GM18867 (cell line): ENCODE results near the gene GRM2.
A peak's percentile ranks its signal among the peaks of the same experiment; 100 is the strongest.

ENCODE experiments used
- ATAC-seq: cut with Tn5 transposase; IDR thresholded peaks from one replicate; pipeline ENCODE4 v1.9.1; 2021; ENCODE audit warnings: mild to moderate bottlenecking, moderate library complexity; ENCODE audit not compliant: unreplicated experiment

GRM2 gene

DNA sequence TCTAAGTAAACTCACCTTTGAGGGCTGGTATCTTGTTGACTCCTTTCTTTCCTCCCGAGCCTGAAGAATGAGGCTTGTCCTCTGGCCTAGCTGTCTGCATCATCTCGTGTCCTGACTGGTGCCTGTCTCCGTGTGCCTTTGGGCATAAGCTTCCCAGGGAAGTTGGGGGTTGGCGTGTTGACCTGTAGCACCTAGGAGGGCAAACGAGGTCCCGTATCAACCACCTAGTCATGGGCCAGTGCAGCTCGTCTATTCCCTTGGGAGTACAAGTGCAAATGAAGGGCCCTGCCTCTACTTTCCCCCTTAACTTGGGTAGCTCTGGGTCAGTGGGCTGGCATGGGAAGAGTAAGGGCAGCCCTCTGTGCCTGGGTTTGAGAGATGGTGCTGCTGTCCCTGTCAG lies 27.1 kb upstream of the GRM2 start:
- ATAC-seq = no peak

DNA sequence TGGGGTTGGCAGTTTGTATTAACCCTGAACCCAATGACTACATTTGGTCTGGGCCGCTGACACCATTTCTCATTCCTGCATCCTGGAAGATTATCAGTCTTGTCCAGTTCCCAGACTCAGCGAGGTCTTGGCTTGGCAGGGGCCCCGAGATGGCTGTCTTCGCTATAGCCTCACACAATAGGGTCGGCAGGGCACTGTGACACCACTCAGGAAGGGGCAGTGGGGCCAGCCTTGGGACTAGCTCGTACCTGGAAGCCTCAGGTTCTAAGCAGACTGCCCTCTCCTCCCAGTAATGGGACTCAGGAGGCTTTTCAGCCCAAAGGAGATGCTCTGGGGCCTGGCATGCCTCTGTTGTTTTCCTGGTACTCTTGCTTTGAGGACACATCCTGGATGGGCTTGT lies 26.7 kb upstream of the GRM2 start:
- ATAC-seq = no peak

DNA sequence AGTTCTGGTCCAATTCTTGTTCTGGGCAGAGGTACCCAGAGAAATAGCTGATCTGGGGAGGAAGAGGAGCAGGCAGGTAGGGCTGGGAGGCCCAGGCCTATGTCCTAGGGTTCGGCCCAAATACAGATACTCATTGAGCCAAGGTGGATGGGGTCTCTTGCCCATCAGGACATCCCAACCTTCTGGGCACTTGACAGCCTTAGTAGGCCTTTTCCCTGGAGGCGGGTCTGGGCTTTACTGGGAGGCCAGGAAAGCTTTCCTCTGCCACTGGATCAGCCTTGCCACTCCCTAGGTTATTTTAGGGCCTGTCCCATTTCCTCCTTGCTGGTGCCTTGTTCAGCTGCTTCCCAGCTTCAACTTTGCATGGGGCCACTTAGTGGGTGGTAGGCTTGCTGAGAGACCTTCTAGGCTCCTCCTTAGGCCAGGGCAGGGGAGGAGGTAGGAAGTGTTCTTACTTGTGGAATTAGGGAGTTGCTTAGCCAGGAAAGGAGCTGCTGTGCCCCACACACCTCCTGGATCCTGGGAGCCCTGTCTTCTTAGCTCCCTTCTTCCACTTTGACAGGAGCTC lies 26.1 kb upstream of the GRM2 start:
- no peak for ATAC-seq

DNA sequence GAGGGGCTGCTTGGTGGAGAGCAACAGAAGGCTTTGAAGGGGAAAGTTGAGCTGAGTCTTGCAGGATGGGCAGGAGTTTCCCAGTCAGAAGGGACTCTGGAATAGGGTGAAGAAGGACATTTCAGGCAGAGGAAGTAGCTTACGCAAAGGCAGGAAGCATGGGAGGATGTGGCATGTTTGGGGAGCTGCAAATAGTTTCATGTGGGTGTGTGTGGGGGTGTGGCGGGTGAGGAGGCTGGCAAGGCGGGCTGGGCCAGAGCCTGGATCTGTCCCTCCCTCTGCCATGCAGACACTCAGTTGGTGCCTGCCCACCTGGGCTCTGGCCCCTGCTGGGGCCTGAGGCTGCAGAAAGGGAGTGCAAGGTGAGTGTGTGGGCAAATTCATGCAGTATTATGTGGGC lies 25.4 kb upstream of the GRM2 start:
- no peak for ATAC-seq

DNA sequence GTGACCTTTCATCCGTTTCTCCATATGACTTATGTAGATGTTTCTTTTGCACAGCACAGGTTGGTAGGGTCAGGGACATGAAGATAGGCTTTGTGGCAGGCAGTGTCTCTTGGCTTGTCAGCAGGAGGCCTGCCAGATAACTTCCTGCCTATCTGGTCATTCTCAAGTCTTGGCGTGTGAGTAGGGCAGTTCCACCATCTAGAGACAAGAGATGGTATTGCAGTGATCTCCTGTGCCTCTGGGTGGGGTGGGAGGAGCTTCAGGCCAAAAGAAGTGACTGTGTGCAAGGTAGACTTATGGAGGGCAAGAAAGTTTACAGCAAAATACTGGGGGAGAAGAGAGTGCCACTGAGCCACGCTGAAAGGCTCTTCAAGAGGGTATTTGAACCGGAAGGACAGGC lies 24.8 kb upstream of the GRM2 start:
- ATAC-seq = peak; percentile 87

DNA sequence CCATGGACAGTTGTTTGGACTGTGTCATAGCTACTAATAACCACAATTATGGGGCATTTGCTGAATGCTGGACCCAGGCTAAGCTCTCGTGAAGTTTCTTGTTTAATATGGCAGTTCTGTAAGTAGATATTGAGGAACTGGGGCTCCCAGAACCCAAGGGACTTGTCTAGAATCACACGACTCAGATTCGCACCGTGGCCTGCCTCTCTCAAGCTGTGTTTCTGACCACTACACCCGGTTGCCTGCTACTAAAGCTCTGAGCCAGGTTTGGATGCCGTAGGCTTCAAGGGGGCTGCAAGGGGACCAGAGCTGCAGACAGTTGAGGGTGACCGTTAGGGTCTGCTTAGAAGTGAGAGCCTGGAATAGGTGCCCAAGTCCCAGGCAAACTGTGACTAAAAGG lies 24.3 kb upstream of the GRM2 start:
- ATAC-seq = no peak

DNA sequence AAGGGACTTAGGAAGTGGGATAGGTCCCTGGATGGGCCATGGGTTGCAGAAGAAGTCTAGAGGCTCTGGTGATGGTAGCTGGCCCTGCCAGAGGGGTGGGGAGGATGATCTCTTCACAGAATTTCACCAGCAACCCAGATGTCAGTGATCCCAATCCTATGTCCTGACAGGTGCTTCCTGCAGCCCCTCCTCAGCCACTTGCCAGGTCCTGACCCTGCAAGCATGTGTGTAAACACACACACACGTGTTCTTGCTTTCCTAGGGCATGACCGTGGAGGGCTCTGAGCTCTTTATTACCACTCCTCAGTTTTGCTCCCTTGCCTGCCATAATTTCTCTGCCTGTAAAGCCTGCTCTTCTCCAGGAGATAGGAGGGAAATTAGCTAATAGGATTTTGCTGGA lies 23.3 kb upstream of the GRM2 start:
- ATAC-seq = no peak

DNA sequence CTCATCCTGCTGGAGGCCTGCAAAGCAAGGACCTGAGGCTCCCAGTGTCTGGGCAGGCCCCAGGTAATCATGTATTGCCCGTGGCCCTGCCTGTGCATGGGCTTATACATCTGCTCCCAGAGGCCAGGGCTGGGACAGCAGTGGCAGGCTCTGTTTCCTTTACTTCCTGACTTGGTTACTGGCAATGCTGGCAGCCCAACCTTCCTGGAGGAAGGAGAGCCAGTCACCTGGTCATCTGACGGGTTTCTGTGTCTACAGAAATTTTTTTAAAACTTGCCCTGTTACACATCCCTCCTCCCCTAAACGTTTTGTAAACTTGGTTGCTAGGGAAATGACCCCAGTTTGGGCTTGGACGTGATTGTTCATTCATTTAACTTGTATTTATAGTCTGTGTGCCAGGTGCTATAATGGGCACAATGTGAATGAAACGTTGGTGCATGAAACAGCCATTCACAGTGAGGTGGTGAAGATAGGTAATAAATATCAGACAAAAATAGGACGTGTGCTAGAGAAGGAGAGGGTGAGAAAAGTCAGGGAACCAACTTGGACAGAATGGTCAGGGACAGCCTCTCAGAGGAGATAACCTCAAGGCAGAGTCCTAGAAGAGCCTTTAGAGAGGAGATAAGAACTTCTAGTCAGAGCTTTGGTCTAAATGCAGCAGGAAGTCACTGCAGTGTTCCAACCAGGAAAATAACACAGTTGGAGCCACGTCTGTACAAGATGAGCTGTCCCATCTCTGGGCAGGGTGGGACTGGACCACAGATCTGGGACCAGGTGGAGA lies 21.7 kb upstream of the GRM2 start:
- no peak for ATAC-seq

DNA sequence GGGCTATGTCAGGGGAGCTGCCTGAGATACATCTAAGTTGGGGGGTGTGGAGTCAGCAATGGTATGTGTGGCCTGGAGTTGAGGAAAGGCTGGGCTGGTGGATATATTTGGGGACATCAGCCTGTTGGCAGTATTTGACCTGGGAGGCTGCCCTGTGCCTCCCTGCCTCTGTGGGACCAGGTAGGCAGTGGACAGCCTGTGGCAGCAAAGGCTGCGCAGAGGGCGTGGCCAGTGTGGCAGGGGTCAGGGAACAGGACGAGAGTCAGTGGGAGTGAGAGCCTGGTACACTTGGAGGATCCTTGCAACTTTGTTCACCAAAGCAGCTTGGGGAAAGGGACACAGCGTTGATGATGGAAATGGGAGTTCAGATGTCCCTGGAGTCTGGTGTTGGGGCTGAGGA lies 20.8 kb upstream of the GRM2 start:
- ATAC-seq = no peak

DNA sequence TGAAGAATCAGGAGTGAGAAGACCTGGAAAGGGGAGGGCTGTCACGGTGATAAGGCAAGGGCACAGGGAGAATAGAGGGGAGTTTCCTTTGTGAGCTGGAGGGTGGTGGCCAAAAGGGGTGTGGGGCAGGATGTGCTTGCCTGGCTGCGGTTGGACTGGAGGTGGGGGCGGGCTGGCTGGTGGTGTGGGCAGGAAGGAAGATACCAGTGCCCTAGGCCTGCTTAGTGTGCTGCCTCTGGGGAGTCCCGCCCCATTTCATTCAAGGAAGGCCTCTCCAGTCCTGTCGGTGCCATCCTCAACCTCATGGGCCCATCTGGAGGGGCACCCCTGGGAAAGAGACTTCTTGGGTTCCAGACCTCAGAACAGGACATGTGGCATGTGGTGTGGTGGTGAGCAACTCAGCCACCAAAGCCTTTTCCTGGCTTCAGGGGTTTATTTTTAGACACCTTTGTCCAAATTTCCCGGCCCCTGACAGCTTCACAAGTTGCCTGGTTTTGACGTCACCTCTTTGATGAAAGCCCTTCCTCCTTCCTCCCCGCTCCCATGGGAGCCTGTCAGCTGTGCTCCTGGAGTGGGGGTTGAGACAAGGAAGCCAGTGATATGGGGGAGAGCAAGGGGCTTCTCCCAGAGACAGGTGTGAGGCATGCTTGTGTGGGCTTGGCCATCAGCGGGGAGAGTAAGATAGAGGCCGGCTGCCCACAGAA lies 20.2 kb upstream of the GRM2 start:
- peak; percentile 55 for ATAC-seq

DNA sequence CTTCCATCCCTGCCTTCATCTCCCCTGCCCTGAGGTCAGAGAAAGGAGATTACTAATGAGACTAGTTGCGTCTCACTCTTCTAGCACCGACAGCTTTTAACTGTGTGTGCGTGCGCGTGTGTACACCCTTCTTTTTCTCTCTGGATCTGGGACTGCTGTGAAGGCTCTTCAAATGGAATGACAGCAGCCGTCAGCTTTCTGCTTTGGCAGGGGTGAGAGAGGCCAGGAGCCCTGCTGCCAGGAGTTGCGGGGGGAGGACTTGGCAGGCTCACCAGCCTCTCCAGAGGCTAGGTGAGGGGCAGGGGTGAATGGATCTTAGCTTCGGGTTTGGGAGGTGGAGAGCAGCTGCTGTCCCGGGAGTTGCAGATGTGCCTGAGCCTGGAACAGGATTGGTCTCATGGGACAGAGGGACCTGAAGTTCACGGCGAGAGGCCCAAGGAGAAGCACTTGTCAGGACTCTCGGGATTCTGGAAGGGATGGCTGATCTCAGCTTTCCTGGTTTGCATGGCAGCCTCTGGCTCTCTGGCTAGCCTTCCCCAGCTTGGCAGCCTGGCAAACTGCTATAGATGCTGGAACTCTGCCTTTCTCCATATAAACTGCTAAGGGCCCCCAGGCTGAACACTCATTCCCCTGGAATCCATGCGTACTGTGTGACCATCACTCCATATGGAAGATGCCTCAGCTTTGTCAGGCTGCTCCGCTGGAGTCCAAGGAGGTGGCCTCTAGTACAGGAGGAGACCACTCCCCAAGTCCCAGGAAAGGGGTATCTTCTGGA lies 19.2 kb upstream of the GRM2 start:
- ATAC-seq = no peak

DNA sequence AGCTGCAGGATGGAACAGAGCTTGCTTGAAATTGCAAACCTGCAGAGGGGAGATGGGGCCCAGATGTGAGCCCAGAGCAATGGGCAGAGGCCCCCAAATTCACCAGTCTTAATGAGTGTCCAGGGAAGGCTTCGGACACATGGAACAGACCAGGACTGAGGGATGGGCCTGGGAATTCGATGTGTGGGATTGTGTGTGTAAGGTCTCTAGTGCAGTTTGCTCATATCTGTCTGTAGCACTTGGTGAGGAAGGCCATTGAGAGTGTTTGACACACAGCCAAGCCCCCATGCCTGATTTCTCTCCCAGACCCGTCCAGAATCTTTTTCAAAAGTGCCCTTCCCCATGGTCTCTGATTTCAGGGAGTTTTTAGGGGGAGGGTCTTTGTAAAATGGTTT lies 18.7 kb upstream of the GRM2 start:
- no peak for ATAC-seq

DNA sequence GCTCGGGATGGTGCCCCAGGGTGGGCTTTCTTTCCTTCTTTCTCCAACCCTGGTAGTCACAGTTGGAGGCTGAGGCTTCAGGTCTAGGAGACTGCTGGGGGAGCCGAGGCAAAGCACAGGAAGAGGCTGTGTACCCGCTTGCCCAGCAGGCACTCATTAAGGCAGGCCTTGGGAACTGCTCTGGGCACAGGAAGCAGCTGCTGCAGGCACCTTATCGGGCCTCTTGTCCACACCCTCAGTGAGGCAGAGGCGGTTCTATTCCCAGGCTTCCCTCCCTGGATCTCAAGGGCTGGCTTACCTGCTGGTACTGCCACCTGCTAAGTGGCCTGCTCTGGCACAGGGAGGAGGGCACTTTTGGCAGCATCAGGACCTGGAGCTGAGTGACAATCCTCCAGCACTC lies 15.8 kb upstream of the GRM2 start:
- no peak for ATAC-seq

DNA sequence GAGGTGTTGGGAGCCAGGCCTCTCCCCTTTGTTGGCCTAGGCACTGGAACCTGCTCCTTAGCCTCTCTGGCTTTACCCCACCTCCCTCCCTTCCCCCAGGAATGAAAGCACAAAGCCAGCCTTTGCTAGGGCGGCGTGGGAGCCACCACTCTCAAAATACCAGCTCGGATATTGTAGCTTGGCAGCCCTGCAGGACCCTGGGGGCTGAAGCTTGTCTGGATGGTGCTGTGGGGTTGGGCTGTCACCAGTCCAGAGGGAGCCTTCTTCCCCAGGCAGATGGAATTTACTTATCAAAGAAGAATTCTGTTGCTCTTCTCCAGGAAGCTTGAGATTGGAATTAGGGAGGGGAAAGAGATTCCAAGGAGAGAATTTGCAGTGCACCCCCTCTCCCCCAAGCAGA lies 14.9 kb upstream of the GRM2 start:
- no peak for ATAC-seq

DNA sequence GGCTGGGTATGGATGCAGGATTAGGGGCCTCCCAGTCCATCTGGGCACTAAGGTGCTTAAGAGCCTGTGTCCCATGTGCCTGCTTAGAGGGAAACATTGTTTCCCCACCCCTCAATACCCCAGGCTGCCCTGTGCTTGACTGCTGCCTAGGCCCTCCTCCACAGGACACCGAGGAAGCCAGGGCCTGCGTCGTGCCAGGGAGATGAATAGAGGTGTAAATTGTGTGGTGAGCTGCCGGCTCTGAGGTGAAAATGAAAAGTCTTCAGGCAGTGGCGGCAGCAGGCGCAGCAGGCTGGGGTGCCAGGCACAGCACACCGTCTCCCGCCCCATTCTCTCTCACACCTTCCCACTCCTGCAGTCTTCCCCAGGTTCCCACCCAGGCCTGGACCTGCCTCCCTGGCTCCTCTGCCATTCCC lies 13.9 kb upstream of the GRM2 start:
- ATAC-seq = no peak

DNA sequence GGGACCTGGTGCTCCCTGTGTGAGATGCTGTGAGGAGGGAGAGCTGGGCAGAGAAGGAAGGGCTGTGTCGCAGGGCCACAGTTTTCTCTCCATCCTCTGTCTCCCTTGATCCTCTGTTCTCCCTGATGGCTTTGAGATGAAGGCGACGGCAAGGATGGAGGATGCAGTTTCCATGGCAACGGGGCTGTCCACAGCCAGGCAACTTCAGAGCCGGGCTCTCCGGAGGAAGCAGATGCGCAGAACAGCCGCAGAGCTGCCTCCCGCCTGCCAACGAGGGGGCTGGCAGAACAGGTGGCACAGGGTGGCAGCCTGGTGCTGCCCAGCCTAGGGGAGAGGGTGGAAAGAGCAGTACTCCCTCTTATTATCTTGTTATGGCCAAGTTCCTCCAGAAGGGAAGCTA lies 9.9 kb upstream of the GRM2 start:
- no peak for ATAC-seq

DNA sequence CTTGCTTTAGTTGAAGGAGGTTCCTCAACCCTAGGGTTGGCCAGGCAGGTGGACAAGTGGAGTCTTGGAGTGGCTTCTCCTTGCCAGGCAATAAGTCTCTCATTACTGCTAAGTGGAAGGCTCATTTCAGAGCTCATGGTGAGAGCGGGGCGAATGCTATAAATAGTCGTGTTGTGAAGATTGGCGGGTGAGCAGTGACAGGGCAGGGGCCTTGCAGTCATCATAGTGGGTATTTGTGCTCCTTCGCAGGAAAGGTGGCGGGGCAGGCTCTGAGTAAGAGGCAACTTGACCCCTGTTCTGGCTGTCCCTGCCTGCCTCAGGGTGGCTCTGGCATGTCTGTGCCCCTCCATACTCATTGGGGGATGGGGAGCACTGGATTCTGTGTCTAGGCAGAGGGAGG lies 8.7 kb upstream of the GRM2 start:
- no peak for ATAC-seq

DNA sequence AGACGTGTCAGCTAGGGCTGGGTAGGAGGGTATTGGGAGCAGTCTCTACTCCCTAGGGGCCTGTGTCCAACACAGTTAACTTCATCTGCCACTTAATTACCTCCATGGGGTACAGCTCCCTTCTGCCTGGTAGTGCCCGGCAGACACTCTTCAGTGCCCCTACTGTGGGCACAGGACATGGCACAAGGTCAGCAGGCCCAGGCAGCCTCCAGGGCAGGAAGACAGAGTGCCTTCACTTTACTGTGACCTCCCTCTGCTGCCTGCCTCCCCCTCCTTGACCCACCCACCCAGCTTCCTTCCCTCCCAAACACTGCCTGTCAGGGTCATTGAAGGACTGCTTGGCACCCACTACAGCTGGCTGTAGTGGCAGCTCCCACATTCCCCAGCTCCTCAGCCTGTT lies 6.5 kb upstream of the GRM2 start:
- ATAC-seq = no peak

DNA sequence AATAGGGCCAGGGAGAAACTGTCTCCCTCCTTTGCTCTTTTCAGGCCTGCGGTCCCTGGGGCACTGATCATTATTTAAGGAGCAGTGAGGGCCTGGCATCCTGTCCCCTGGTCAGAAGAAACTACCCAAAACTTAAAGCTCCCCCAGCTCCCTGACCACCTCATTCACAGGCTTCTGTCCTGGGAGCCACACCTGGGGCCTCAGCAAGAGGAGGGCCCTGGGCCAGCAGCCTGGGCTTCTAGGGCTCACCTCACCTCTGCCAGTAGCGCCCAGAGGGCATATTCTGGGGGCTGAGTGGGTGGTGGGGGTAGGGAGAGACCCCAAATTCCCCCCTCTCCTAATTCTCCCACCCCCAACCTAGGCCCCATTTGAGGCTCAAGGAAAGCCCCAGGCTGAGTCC lies 4.7 kb upstream of the GRM2 start:
- no peak for ATAC-seq

DNA sequence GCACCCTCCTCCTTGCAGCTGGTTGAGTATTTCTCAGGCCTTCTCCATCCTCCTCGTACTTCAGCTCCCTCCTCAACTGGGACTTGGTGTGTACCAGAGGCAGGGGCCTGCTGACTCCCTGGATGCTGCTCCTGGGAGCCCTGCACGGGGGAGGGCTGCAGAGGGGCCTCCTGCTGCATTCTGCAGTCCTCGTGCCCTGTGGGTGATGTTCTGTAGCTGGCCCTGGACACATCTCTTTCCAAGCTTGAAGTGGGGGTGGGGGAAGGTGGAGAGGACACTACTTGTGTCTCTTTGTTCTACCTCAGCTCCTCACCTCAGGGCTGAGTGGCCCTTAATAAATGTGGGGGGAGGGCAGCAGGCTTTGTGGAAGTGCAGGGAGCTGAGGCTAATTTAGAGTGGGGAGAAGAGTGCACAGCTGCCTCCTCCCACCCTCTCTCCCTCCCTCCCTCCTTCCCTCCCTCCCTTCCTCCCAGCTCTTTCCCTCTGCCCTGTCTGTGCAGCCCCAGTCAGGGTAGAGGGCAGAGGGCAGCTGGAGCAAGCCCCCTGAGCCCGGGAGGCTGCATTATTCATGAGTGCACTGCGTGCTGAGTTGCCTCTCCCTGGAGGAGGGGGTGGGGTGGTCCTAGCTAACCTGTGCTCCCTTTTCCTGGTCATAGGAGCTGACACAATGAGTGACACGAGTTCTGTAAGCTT lies 3.7 kb upstream of the GRM2 start:
- no peak for ATAC-seq
